Measurements from ENCODE around the gene C1R. TPM values are rescaled to one million over a fixed set of nuclear protein-coding genes. Genes with fewer than 3 reads are reported as not detected.
"Not testable (repeated sequence)": the region's sequence is repeated elsewhere in the genome, so short reads cannot be mapped to it uniquely, and the experiment has no call there.

Gene C1R
- total RNA-seq, 1 donor from 2014 or later, result 3.3 TPM

- no peak for DNase-seq (ENCODE audit: low spot score)
- no peaks in the 10 kb centered on the region for H3K4me1 ChIP-seq
- H2AFZ ChIP-seq (replicated peaks), result no peak overlapping the region
- no peak overlapping the region for H3K27ac ChIP-seq
- Mint-ChIP-seq H3K27me3 (ENCODE audit: insufficient read depth, low read depth) (peaks cover 4% of the 10 kb centered on the region), H3K27ac (no peak overlapping the region), H3K9me3 (peaks cover 8% of the 10 kb centered on the region), H3K4me3 (no peak overlapping the region), H3K4me1 (peaks cover 2% of the 10 kb centered on the region), H3K36me3 (no peaks in the 10 kb centered on the region)
- no peaks in the 10 kb centered on the region for H3K79me2 ChIP-seq (ENCODE audit: low read depth)
- no peaks in the 10 kb centered on the region for H3K36me3 ChIP-seq
- no peaks in the 10 kb centered on the region for H3K27me3 ChIP-seq
- no peak for TF ChIP-seq CTCF (IDR thresholded peaks at IDR 0.05)
- H3K9me3 ChIP-seq (ENCODE audit: low read depth), result no peaks in the 10 kb centered on the region
- H3F3A ChIP-seq (ENCODE audit: low read depth), result no peaks in the 10 kb centered on the region
- H4K20me1 ChIP-seq (ENCODE audit: low read depth), result no peaks in the 10 kb centered on the region
- no peak overlapping the region for H3K4me2 ChIP-seq
- H3K9ac ChIP-seq, result no peak overlapping the region
- H3K4me3 ChIP-seq, result no peak overlapping the region
These were observed 46.3 kb downstream of the C1R start for GRCh38 chr12:7045913-7046312.

- Histone ChIP-seq H3K79me2 (ENCODE audit: low read depth) (no peaks in the 10 kb centered on the region), H3K36me3 (no peaks in the 10 kb centered on the region), H3F3A (ENCODE audit: low read depth) (no peaks in the 10 kb centered on the region), H3K4me2 (no peak overlapping the region), H4K20me1 (ENCODE audit: low read depth) (no peaks in the 10 kb centered on the region), H3K27me3 (no peaks in the 10 kb centered on the region), H3K9ac (no peak overlapping the region), H2AFZ (replicated peaks) (no peak overlapping the region), H3K27ac (no peak overlapping the region), H3K4me3 (no peak overlapping the region), H3K4me1 (no peaks in the 10 kb centered on the region), H3K9me3 (ENCODE audit: low read depth) (no peaks in the 10 kb centered on the region)
- DNase-seq (ENCODE audit: low spot score), result peak; percentile 35
- TF ChIP-seq CTCF (IDR thresholded peaks at IDR 0.05), result peak; percentile 55
- no peak for TF ChIP-seq EZH2phosphoT487 (IDR thresholded peaks at IDR 0.05)
- TF ChIP-seq EZH2 (IDR thresholded peaks at IDR 0.05), result no peak
- Mint-ChIP-seq H3K36me3 (no peaks in the 10 kb centered on the region), H3K4me3 (no peak overlapping the region), H3K4me1 (peaks cover 7% of the 10 kb centered on the region), H3K9me3 (peaks cover 3% of the 10 kb centered on the region), H3K27ac (no peak overlapping the region), H3K27me3 (ENCODE audit: insufficient read depth, low read depth) (peaks cover 2% of the 10 kb centered on the region)
These were observed 49.4 kb downstream of the C1R start for GRCh38 chr12:7042842-7043241.

- Mint-ChIP-seq H3K4me3 (no peak overlapping the region), H3K27me3 (ENCODE audit: insufficient read depth, low read depth) (peaks cover 7% of the 10 kb centered on the region), H3K36me3 (no peaks in the 10 kb centered on the region), H3K9me3 (peaks cover 3% of the 10 kb centered on the region), H3K27ac (no peak overlapping the region), H3K4me1 (peaks cover 7% of the 10 kb centered on the region)
- Histone ChIP-seq H2AFZ (replicated peaks) (no peak overlapping the region), H3K9me3 (ENCODE audit: low read depth) (no peaks in the 10 kb centered on the region), H3K4me2 (no peak overlapping the region), H3K4me1 (no peaks in the 10 kb centered on the region), H4K20me1 (ENCODE audit: low read depth) (no peaks in the 10 kb centered on the region), H3K4me3 (no peak overlapping the region), H3K9ac (no peak overlapping the region), H3F3A (ENCODE audit: low read depth) (no peaks in the 10 kb centered on the region), H3K79me2 (ENCODE audit: low read depth) (no peaks in the 10 kb centered on the region), H3K36me3 (no peaks in the 10 kb centered on the region), H3K27me3 (no peaks in the 10 kb centered on the region), H3K27ac (no peak overlapping the region)
- DNase-seq (ENCODE audit: low spot score), result no peak
- TF ChIP-seq CTCF (IDR thresholded peaks at IDR 0.05) (no peak), EZH2phosphoT487 (IDR thresholded peaks at IDR 0.05) (no peak), EZH2 (IDR thresholded peaks at IDR 0.05) (no peak)
These were observed 52.8 kb downstream of the C1R start for GRCh38 chr12:7039403-7039802.

- Mint-ChIP-seq H3K4me3 (no peak overlapping the region), H3K4me1 (peaks cover 7% of the 10 kb centered on the region), H3K36me3 (no peaks in the 10 kb centered on the region), H3K27me3 (ENCODE audit: insufficient read depth, low read depth) (peaks cover 13% of the 10 kb centered on the region), H3K27ac (peak overlapping the region; percentile 88), H3K9me3 (peaks cover 3% of the 10 kb centered on the region)
- no peaks in the 10 kb centered on the region for H3K9me3 ChIP-seq (ENCODE audit: low read depth)
- no peaks in the 10 kb centered on the region for H3K36me3 ChIP-seq
- H3K4me1 ChIP-seq, result no peaks in the 10 kb centered on the region
- H3K4me3 ChIP-seq, result no peak overlapping the region
- H2AFZ ChIP-seq (replicated peaks), result no peak overlapping the region
- no peaks in the 10 kb centered on the region for H3F3A ChIP-seq (ENCODE audit: low read depth)
- H3K27me3 ChIP-seq, result no peaks in the 10 kb centered on the region
- H3K27ac ChIP-seq, result no peak overlapping the region
- no peak overlapping the region for H3K9ac ChIP-seq
- no peaks in the 10 kb centered on the region for H4K20me1 ChIP-seq (ENCODE audit: low read depth)
- no peak for TF ChIP-seq EZH2phosphoT487 (IDR thresholded peaks at IDR 0.05)
- no peak for TF ChIP-seq CTCF (IDR thresholded peaks at IDR 0.05)
- no peak for TF ChIP-seq EZH2 (IDR thresholded peaks at IDR 0.05)
- H3K4me2 ChIP-seq, result no peak overlapping the region
- H3K79me2 ChIP-seq (ENCODE audit: low read depth), result no peaks in the 10 kb centered on the region
- no peak for DNase-seq (ENCODE audit: low spot score)
These were observed 53.7 kb downstream of the C1R start for GRCh38 chr12:7038591-7038990.

GRCh38 chr12:7037411-7037810 is 54.8 kb downstream of the C1R start:
- H3K9me3 ChIP-seq (ENCODE audit: low read depth); H3K36me3 Mint-ChIP-seq; H4K20me1 ChIP-seq (ENCODE audit: low read depth); H3K4me3 Mint-ChIP-seq; H3K9me3 Mint-ChIP-seq; H3K27me3 ChIP-seq; H3K79me2 ChIP-seq (ENCODE audit: low read depth); H3F3A ChIP-seq (ENCODE audit: low read depth); H3K4me3 ChIP-seq; DNase-seq (ENCODE audit: low spot score); H3K27ac Mint-ChIP-seq; H3K9ac ChIP-seq; H2AFZ ChIP-seq (replicated peaks); H3K4me1 Mint-ChIP-seq; H3K4me2 ChIP-seq; H3K27ac ChIP-seq; H3K36me3 ChIP-seq; H3K4me1 ChIP-seq: not testable (repeated sequence)
- peaks cover 13% of the 10 kb centered on the region for H3K27me3 Mint-ChIP-seq (ENCODE audit: insufficient read depth, low read depth)

Measured in neural progenitor cell (in vitro differentiated cells).